HL-60 (cell line): Measurements from ENCODE around the gene INPP5J.
"Not testable (repeated sequence)": the region's sequence is repeated elsewhere in the genome, so short reads cannot be mapped to it uniquely, and the experiment has no call there.

Source experiments
- CTCF ChIP-seq: IDR thresholded peaks from one replicate; pipeline ENCODE4 v1.5.1; 2011; ENCODE audit warnings: low read length, control low read depth, inconsistent platforms; ENCODE audit not compliant: insufficient read depth
- GABPA ChIP-seq: IDR thresholded peaks from 2 replicates; pipeline ENCODE4 v1.6.1; 2012; ENCODE audit warnings: low read depth
- POLR2AphosphoS5 ChIP-seq: IDR thresholded peaks from 2 replicates; pipeline ENCODE4 v1.6.1; 2012; ENCODE audit warnings: low read depth
- SPI1 ChIP-seq: IDR thresholded peaks from 2 replicates; pipeline ENCODE4 v1.6.1; 2012; ENCODE audit warnings: low read depth, mild to moderate bottlenecking, borderline replicate concordance
- TF ChIP-seq, protein P1 (sequence below): IDR thresholded peaks from 2 replicates; pipeline ENCODE4 v1.6.1; 2012; ENCODE audit warnings: low read depth; ENCODE audit not compliant: insufficient replicate concordance

GRCh38 chr22:31112547-31113091 is 10.1 kb upstream of the INPP5J start:
- TF ChIP-seq CTCF, GABPA, POLR2AphosphoS5, SPI1: not testable (repeated sequence)
- TF ChIP-seq, protein P1, sequence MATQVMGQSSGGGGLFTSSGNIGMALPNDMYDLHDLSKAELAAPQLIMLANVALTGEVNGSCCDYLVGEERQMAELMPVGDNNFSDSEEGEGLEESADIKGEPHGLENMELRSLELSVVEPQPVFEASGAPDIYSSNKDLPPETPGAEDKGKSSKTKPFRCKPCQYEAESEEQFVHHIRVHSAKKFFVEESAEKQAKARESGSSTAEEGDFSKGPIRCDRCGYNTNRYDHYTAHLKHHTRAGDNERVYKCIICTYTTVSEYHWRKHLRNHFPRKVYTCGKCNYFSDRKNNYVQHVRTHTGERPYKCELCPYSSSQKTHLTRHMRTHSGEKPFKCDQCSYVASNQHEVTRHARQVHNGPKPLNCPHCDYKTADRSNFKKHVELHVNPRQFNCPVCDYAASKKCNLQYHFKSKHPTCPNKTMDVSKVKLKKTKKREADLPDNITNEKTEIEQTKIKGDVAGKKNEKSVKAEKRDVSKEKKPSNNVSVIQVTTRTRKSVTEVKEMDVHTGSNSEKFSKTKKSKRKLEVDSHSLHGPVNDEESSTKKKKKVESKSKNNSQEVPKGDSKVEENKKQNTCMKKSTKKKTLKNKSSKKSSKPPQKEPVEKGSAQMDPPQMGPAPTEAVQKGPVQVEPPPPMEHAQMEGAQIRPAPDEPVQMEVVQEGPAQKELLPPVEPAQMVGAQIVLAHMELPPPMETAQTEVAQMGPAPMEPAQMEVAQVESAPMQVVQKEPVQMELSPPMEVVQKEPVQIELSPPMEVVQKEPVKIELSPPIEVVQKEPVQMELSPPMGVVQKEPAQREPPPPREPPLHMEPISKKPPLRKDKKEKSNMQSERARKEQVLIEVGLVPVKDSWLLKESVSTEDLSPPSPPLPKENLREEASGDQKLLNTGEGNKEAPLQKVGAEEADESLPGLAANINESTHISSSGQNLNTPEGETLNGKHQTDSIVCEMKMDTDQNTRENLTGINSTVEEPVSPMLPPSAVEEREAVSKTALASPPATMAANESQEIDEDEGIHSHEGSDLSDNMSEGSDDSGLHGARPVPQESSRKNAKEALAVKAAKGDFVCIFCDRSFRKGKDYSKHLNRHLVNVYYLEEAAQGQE, result not testable (repeated sequence)
